GM23248 (cell line): ENCODE results near the gene NRDC.

ENCODE experiments used
- EZH2 ChIP-seq: fragments of 200-600 bp; sonication (generic); IDR thresholded peaks from 2 replicates; pipeline ENCODE4 v1.6.1; 2018; ENCODE audit warnings: antibody characterized with exemption, mild to moderate bottlenecking; ENCODE audit not compliant: insufficient read depth, poor library complexity, severe bottlenecking
- EZH2phosphoT487 ChIP-seq: fragments of 200-600 bp; sonication (generic); IDR thresholded peaks from 2 replicates; pipeline ENCODE4 v1.6.1; 2018; ENCODE audit warnings: antibody characterized with exemption, moderate library complexity, mild to moderate bottlenecking, low read depth; ENCODE audit not compliant: insufficient read depth

DNA sequence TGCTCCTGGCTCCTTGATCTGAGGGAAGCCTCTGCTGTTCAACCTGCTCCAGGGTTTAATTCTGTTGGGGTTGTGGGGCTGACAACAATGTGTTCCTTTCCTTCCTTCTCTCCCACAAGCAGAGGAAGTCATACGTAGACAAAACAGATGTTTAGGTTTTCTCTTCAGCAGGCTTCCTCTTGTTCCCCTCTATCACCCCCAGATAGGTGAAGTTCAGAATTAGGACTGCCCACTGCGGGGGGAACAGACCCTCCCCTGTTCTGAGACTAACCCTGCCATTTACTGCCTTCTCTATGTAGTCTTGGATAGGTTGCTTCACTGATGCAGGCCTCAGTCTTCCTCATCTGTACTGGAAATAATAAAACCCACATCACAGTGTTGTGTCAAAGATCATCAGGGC lies 30.0 kb upstream of the NRDC start:
- no peak for TF ChIP-seq EZH2phosphoT487
- no peak for TF ChIP-seq EZH2
